ENCODE results near the gene CSMD2. TPM values are rescaled to one million over a fixed set of nuclear protein-coding genes. Genes with fewer than 3 reads are reported as not detected.

CSMD2 gene
- total RNA-seq, 4 donors from 2014 or later: 0.16 to 1.00 (median 0.27) TPM; not detected in 1

DNA sequence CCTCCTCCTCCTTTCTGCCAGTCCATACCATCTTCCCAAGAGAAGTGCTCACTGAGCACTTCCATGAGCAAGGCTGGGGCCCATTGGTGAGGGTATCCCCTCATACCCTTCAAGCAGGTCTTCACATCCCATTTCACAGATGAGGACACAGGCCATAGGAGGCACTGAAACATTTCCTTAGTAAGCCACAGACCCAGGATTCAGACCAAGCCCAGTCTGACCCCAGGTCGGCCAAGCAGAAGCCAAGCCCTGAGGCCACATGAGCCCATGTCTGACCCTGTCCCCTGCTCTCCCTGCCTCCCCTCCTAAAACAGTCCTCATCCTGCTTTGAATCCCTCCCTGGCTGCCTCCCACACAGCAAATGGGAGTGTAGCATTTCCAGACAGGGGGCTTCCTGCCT is 546.4 kb downstream of the CSMD2 start:
- WGBS, 2 donors (ENCODE audit: low coverage in 1 of 2): 93% methylated on average over 1 of the region's 1 CpG; no CpG with 5 or more reads in 1 of the 2 donors
- in situ Hi-C loops (cut with MboI; ENCODE audit: low pct_ligation_motif_present in 1 of 4, low pct_unique_long_range_greater_than_20kb in 1 of 4, low sequenced_read_pairs in 3 of 4) (no loop called here), intact Hi-C loops (cut with DNase I; ENCODE audit: low total_unique reads) (no loop called here)
- DNase-seq: no peak
- Histone ChIP-seq H3K9me3 (no peaks in the 10 kb centered on the region), H3K27me3 (peaks cover 1% of the 10 kb centered on the region), H3K4me1 (no peaks in the 10 kb centered on the region), H3K27ac (no peak overlapping the region), H3K4me3 (no peak overlapping the region), H3K36me3 (no peaks in the 10 kb centered on the region)
- TF ChIP-seq POLR2AphosphoS5 (IDR thresholded peaks at IDR 0.05) (no peak), POLR2A (IDR thresholded peaks at IDR 0.05) (no peak), EP300 (IDR thresholded peaks at IDR 0.05; ENCODE audit: low read depth) (no peak)
- TF ChIP-seq, protein P1, sequence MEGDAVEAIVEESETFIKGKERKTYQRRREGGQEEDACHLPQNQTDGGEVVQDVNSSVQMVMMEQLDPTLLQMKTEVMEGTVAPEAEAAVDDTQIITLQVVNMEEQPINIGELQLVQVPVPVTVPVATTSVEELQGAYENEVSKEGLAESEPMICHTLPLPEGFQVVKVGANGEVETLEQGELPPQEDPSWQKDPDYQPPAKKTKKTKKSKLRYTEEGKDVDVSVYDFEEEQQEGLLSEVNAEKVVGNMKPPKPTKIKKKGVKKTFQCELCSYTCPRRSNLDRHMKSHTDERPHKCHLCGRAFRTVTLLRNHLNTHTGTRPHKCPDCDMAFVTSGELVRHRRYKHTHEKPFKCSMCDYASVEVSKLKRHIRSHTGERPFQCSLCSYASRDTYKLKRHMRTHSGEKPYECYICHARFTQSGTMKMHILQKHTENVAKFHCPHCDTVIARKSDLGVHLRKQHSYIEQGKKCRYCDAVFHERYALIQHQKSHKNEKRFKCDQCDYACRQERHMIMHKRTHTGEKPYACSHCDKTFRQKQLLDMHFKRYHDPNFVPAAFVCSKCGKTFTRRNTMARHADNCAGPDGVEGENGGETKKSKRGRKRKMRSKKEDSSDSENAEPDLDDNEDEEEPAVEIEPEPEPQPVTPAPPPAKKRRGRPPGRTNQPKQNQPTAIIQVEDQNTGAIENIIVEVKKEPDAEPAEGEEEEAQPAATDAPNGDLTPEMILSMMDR (IDR thresholded peaks at IDR 0.05): no peak

DNA sequence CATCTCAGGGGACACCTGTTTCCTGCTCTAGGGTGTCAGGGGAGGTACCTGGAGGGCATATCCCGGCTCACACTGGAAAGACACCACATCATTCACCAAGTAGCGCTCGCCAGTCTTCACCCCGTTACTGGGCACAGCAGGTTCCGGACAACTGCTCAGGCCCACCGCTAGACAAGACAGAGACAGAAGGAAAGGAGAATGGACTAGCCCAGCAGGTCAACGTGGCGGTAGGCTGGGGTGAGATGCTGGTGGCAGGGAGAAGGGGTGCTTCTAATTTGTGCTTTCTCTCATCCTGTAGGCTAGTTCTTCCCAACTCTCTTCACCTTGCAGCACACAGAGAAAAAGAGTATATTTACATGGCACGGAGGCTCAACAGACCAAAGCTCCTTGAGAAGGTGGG is 547.6 kb downstream of the CSMD2 start:
- no peak for DNase-seq
- Histone ChIP-seq H3K36me3 (no peaks in the 10 kb centered on the region), H3K27ac (no peak overlapping the region), H3K4me3 (no peak overlapping the region), H3K4me1 (no peaks in the 10 kb centered on the region), H3K9me3 (no peaks in the 10 kb centered on the region), H3K27me3 (peaks cover 8% of the 10 kb centered on the region)
- WGBS, 2 donors (ENCODE audit: low coverage in 1 of 2): 80 to 87% methylated on average over 1 to 9 of the region's 9 CpGs
- intact Hi-C loops (cut with DNase I; ENCODE audit: low total_unique reads): no loop called here
- TF ChIP-seq EP300 (IDR thresholded peaks at IDR 0.05; ENCODE audit: low read depth): no peak
- TF ChIP-seq, protein P1 (IDR thresholded peaks at IDR 0.05): no peak
- TF ChIP-seq POLR2A (IDR thresholded peaks at IDR 0.05): no peak
- TF ChIP-seq POLR2AphosphoS5 (IDR thresholded peaks at IDR 0.05): no peak
- in situ Hi-C loops (cut with MboI; ENCODE audit: low pct_ligation_motif_present in 1 of 4, low pct_unique_long_range_greater_than_20kb in 1 of 4, low sequenced_read_pairs in 3 of 4): no loop called here

DNA sequence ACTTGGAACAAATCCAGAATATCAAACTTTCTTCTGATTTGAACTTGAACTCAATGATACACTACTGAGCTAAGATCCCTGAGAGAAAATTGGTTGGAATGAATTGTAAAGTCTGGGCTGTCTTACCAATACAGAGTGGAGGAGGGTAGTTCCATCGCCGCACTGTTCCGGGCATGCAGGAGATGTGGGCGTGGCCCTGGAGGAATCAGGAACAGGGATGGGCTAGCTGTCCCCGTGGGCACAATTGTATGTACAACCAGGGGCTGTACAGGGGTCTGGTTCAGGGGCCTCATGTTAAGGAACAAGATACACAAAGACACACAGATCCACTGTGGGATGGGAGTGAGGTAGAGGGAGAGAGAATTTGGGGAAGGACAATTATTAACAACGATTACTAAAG is 548.2 kb downstream of the CSMD2 start:
- no peaks in the 10 kb centered on the region for H3K36me3 ChIP-seq
- TF ChIP-seq POLR2AphosphoS5 (IDR thresholded peaks at IDR 0.05): no peak
- no peak for TF ChIP-seq EP300 (IDR thresholded peaks at IDR 0.05; ENCODE audit: low read depth)
- TF ChIP-seq, protein P1 (IDR thresholded peaks at IDR 0.05): no peak
- no peak for TF ChIP-seq POLR2A (IDR thresholded peaks at IDR 0.05)
- H3K27ac ChIP-seq: no peak overlapping the region
- H3K9me3 ChIP-seq: no peaks in the 10 kb centered on the region
- 43 to 52% methylated on average over 3 to 6 of the region's 6 CpGs for WGBS, 2 donors (ENCODE audit: low coverage in 1 of 2)
- in situ Hi-C loops (cut with MboI; ENCODE audit: low pct_ligation_motif_present in 1 of 4, low pct_unique_long_range_greater_than_20kb in 1 of 4, low sequenced_read_pairs in 3 of 4): no loop called here
- H3K27me3 ChIP-seq: peaks cover 8% of the 10 kb centered on the region
- DNase-seq: no peak
- intact Hi-C loops (cut with DNase I; ENCODE audit: low total_unique reads): no loop called here
- H3K4me1 ChIP-seq: no peaks in the 10 kb centered on the region
- H3K4me3 ChIP-seq: no peak overlapping the region

DNA sequence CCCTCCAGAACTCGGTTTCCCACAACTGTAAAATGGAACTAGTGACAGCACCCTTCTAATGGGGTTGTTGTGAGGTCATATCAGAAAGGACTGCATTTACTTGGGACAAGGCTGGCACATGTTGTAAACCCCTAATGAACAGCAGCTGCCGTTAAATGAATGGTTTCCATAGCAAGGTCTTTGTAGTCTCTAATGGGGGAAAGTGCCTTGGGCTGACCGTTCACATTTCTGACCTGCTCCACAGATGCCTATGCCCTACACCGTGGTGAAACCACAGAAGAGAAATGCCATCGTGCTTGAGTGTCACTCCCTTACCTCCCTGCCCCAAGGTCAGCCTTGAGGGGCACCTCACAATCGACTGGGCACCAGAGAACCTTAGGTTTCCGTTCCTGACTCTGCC is 549.5 kb downstream of the CSMD2 start:
- Histone ChIP-seq H3K27me3 (peaks cover 8% of the 10 kb centered on the region), H3K4me1 (no peaks in the 10 kb centered on the region), H3K9me3 (no peaks in the 10 kb centered on the region), H3K27ac (no peak overlapping the region), H3K4me3 (no peak overlapping the region), H3K36me3 (no peaks in the 10 kb centered on the region)
- 30 to 48% methylated on average over 2 to 7 of the region's 7 CpGs for WGBS, 2 donors (ENCODE audit: low coverage in 1 of 2)
- intact Hi-C loops (cut with DNase I; ENCODE audit: low total_unique reads) (no loop called here), in situ Hi-C loops (cut with MboI; ENCODE audit: low pct_ligation_motif_present in 1 of 4, low pct_unique_long_range_greater_than_20kb in 1 of 4, low sequenced_read_pairs in 3 of 4) (no loop called here)
- TF ChIP-seq, protein P1 (IDR thresholded peaks at IDR 0.05): no peak
- no peak for TF ChIP-seq POLR2AphosphoS5 (IDR thresholded peaks at IDR 0.05)
- no peak for TF ChIP-seq POLR2A (IDR thresholded peaks at IDR 0.05)
- no peak for TF ChIP-seq EP300 (IDR thresholded peaks at IDR 0.05; ENCODE audit: low read depth)
- DNase-seq: no peak

All from transverse colon (tissue), 4 donors.